Kidney capillary endothelial cell (primary cell): ENCODE results near the gene ACOT13.
"Not testable (repeated sequence)": the region's sequence is repeated elsewhere in the genome, so short reads cannot be mapped to it uniquely, and the experiment has no call there.

Source experiments
- DNase-seq: peaks from one replicate; pipeline ENCODE4 v3.0.0-alpha.2; 2018; ENCODE audit warnings: low spot score

The ACOT13 gene

DNA sequence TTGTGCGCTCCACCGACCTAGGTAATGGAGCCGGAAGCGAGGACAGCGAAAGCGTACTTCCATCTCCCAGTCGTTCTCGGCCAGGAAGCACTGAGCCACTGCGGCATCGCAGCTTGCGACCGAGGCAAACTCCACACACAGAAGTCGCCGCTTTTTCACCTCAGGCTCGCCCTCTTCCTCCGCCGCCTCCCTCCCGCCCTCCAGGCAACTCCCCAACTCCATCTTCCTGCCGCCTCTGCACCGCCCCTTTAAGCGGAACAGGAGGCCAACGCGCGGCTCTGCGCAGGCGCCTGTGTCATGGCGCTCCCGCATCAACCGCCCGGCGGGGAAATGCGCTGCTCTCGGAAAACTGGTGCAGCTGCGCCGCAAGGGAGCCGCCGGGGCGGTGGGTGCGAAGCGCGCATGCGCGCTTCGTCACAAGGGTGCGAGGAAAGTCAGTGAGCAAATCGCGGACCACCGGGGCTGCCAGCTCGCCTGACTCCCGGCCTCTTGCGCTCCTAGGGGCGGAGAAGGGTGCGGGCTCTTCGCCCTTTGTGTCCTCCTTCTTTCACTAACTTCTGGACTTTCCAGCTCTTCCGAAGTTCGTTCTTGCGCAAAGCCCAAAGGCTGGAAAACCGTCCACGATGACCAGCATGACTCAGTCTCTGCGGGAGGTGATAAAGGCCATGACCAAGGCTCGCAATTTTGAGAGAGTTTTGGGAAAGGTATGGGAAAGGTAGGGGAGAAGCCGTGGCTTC is at the start of gene ACOT13, which contains the start of gene TDP2:
TSS of gene ACOT13 (plus strand) at position 437 of the 737 bp plus-strand sequence. CDS start at position 624, 187 bp downstream.
TSS of gene TDP2 (minus strand) at position 259 of the 737 bp plus-strand sequence. CDS start at position 222, 37 bp downstream.
- peak; percentile 94 for DNase-seq

DNA sequence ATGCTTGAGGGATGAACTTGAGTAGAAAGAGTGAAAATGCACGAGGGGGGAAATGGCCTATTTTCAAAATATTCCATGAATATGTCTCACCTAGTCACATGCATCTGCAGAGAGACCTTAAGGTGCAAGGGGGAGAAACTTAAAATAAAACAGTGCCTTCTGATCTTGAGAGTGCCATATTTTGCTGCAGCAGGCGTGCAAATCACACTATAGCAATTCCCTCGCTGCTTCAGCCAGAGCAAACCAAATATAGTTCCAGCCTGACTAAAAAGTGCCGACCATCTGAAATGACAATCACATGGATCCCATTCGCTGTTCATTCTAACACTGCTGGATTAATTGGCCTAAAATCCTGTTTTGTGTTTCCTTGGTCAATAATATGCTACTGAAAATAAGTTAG is 47.2 kb upstream of the ACOT13 start:
- no peak for DNase-seq

DNA sequence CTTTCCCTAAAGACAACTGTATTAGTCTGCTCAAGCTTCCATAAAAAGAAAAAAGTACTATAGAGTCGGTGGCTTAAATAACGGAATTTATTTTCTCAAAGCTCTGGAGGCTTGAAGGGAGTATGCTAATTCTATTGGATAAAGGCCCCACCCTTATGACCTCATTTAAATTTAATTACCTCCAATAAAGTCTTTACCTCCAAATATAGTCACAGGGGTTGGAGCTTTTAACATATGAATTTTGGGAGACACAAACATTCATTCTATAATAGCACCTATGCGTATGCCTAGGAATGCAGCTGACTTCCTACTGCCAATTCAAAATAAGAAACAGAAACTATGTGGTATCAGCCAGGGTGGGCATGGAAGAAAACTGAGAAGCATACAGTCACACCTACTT is 46.2 kb upstream of the ACOT13 start:
- no peak for DNase-seq

DNA sequence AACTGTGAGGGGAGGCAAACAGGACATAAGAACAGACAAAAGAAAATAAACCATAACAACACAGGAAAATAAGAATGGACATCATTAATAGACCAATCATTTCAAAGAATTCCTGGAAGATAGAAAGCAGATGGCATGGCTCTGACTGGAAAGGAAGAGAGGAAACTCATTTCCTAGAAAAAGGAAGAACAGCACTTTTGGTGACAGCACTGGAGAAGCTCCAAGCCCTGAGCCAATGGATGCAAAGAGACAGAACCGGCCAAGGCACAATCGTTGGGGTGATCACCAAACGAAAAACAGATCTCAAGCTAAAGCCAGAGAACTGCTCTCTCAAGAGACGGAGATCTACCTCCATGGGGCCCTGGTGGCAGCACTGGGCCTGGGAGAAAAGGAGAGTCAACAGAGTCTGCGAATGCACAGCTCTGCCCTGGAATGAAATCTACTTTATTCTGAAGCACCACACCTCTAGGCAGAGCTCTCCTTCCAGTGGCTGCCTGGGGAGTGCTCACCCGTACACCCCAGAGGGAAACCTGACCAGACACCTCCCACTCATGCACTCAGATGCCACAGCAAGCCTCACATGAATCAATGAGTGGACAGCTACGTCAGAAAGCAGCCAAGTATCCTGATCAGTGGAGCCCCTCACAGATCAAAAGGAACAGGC is 45.1 kb upstream of the ACOT13 start:
- no peak for DNase-seq

DNA sequence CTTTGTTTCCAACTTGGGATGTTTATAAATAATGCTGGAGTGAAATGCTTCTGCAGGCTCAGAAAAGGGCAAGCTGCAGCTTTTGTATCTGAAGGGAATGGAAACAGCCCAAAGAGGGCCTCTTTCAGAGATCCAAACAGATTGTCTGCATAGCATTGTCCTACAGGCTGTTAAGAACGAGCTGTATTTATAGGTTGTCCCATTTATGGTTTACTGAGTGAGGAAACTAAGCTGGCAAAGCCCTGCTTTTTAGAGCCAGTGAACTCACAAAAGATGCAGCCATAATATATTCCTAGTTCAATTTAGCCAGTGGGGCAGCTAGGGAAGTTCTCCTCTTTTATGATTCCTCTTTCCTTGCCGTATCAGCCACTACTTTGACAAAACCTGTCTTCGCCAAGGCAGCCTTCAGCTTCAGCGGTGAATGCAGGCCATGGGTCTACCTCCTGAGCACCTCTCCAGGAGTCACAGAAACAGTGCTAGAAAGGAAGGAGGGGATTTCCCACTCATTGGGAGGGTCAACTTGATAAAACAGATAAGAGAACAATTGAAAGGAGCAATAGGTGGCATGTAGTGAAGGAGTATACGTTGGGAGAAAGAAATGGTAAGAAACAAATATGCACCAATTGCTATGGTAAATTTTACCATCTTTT is 35.9 kb upstream of the ACOT13 start:
- DNase-seq = no peak

DNA sequence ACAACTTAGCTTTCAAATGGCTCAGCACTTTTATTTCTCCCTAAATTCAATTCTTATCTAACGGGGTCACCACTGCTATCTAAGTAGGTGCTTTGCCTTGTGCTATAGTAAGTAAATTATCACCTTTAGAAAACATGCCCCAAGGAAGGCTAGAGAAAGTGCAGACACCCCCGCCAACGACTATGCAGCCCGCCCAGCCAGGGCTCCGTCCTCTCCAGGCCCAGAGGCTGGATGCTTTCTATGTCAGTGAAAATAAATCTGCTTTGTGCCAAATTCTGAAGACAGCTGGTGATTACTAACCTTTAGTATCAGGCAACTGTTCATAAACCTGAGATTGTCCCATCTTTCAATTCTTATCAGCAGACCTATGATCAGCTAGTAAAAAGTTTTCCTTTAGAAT is 35.2 kb upstream of the ACOT13 start:
- no peak for DNase-seq

DNA sequence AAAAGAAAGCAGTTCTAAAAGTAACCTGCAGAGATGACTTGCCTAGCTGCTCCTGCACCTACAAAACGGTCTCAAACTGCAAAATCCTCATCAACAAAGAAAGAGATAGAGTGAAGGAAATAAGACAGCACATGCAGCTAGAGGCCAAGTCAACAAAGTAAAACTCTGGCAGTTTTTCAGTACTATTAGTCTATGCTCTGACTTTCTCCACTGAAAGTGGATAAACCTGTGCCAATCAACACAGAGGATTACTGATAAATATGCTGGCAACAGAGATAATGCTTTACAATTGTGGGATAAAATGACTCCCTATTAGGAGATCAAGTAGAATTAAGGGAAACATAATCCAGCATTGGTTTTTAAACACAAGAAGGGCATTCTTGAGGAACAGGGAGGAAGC is 34.3 kb upstream of the ACOT13 start:
- DNase-seq = no peak

DNA sequence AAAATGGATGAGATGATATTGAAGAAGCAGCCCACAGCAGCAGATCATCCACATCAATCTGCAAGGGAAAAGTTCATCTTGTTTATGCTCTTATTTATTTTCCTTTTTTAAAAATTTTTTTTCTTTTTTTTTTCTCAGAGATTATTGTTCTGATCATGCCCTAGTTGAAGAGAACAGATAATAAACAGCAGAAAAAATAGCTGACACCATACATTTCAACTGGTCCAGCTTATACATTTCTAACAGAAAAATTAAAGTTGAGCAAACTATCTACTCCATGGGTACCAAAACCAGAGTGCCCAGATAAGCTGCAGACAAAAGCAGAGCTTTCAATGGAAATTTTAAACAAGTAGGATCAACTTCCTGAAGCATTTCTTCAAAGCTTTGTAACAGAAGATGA is 30.2 kb upstream of the ACOT13 start:
- DNase-seq = no peak

DNA sequence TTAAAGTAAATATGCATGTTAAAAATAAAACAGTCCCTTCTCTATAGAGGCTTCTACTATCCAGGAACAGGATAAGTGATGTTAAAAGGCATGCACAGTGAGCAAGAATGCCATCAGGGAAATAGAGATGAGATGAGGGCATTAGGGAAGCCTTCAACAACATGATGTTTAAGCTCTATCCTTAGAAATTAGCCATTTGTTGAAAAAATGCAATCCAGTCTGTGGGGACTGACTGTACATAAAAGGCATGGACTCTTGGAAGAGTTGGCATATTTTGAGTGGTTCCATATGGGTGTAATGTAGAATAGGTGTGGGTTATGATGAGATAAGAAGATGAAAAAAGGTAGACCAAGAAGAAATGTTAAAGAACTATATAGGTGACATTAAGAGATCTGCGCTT is 26.7 kb upstream of the ACOT13 start:
- DNase-seq = no peak

DNA sequence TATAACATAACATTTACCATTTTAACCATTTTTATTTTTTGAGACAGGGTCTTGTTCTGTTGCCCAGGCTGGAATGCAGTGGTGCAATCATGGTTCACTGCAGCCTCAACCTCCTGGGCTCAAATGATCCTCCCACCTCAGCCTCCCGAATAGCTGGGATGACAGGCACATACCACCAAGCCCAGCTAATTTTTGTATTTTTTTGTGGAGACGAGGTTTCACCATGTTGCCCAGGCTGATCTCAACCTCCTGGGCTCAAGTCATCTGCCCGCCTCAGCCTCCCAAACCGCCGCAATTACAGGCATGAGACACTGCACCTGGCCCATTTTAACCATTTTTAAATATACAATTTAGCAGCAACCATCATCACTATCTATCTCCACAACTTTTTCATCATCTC is 26.2 kb upstream of the ACOT13 start:
- not testable (repeated sequence) for DNase-seq

DNA sequence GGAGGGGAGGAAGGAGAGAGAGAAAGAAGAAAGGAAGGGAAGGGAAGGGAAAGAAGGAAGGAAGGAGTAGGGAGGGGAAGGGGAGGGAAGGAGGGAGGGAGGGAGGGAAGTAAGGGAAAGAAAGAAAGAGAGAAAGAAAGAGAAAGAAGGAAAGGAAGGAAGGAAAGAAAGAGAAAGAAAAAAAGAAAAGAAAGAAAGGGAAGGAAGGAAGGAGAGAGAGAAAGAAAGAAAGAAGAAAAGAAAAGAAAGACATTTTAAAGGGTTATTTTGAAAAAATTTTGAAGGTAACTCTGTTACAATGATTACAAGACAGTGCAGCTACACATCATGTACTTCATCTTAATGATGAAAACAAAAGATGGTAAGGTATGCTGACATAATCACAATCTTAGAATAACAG is 24.8 kb upstream of the ACOT13 start:
- no peak for DNase-seq

DNA sequence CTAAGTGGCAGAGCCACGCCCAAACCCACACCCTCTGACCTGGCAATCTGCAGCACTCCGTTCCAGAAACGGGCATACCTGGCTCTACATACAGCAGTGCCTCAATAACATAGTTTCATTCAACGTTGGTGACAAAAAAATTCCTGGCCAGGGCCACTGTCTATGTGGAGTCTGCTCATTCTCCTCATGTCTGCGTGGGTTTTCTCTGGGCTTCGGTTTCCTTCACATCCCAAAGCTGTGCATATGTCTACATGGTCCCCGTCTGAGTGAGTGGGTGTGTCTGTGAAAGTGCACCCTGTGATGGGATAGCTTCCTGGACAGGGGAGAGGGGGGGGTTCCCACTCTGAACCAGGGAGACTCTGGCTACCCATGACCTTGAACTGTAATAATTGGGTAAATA is 23.0 kb upstream of the ACOT13 start:
- DNase-seq = no peak

DNA sequence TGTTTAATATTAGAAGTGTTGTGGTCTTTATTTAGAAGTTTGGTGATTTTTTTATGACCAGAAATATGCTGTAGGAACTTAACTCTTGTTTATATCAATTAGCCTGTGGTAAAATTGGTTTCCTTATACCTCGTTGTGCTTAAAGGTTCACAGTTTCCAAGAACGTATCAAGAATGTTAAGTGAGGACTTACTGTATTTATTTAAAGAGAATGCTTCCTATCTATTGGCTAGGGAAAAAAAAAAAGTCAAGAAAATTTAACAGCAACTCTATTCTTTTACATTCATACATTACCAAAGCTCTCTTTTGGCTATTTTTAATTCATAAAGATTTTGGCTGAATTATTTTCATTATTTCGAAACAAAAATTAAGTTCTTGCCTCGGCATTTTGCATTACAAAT is 22.5 kb upstream of the ACOT13 start:
- DNase-seq = no peak

DNA sequence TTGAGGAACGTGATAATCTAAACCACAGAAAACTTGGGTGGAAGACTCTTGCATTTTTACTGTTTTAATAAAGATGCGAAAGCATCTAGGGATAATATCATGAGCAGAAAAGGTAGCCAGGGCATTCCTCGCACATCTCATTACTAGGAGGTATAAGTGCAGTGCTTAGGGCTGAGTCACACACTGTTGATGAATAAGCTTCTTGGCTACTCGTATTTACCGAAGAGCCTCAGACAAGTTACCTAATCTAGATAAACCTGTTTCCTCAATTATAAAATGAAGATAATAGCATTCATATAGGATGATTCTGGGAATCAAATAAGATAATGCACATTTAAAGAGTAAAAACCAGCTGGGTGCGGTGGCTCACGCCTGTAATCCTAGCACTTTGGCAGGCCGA is 20.1 kb upstream of the ACOT13 start:
- DNase-seq = no peak

DNA sequence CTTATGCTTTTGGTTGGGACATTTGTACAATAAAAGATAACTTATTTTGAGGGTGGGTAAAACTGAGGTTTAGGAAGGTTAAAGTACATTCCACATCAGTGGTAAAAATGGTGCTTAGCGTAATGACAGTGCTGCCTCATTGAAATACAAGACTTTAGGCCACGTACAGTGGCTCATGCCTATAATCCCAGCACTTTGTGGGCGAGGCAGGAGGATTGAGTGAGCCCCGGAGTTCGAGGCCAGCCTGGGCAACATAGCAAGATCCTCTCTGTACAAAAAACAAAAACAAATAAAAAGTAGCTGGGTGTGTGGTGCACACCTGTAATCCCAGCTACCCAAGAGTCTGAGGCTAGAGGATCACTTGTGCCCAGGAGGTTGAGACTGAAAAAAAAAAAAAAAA is 18.6 kb upstream of the ACOT13 start:
- DNase-seq = no peak

DNA sequence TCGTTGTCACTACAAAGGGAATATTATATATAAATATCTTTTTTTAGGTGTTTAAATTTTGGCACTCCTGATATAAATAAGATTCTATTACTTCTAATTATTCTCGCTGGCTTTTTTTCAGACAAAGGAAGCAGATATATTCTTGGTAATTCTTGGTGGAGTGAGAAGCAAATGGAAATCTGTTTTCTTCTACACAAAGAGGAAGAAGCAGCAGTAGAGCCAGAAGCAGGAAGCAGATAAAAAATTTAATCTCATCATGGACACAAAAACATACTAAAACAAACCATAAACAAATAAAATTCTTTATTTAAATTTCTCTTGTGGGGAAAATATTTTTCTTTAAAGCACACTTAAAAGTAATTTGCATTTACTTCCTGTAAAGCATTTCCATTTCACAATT is 17.2 kb upstream of the ACOT13 start:
- DNase-seq = no peak

DNA sequence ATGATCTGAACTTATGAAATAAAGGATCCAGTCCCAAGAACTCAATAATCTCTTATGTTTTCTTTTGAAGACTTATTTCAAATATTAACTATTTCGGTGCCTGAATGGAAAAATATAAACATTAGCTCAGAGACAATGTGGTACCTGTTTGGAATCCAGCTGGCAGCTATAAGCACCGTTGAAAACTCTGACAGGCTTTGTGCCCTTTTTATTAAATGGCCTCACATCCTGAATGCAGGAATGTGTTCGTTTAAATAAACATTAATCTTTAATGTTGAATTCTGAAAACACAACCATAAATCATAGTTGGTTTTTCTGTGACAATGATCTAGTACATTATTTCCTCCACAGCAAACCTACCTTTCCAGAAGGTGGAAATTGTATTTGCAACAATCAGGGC is 16.5 kb upstream of the ACOT13 start:
- no peak for DNase-seq

DNA sequence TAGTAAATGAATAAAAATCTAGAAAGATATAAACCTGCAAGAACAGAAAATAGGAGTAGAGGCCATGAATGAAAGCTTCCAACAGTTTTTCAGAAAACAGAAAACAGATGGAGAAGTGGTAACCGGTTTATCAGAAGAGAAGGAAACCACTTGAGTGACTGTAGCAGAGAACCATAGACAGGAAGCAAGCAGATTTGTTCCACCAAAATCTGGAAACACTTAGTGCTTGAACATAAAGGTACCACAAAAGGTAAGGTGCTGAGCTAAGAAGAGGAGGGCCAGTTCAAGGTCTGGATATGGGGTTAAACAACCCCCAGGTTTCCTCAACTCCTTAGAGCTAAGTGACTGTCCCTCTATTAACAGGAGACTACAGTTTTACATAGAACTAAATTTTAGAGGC is 11.7 kb upstream of the ACOT13 start:
- no peak for DNase-seq

DNA sequence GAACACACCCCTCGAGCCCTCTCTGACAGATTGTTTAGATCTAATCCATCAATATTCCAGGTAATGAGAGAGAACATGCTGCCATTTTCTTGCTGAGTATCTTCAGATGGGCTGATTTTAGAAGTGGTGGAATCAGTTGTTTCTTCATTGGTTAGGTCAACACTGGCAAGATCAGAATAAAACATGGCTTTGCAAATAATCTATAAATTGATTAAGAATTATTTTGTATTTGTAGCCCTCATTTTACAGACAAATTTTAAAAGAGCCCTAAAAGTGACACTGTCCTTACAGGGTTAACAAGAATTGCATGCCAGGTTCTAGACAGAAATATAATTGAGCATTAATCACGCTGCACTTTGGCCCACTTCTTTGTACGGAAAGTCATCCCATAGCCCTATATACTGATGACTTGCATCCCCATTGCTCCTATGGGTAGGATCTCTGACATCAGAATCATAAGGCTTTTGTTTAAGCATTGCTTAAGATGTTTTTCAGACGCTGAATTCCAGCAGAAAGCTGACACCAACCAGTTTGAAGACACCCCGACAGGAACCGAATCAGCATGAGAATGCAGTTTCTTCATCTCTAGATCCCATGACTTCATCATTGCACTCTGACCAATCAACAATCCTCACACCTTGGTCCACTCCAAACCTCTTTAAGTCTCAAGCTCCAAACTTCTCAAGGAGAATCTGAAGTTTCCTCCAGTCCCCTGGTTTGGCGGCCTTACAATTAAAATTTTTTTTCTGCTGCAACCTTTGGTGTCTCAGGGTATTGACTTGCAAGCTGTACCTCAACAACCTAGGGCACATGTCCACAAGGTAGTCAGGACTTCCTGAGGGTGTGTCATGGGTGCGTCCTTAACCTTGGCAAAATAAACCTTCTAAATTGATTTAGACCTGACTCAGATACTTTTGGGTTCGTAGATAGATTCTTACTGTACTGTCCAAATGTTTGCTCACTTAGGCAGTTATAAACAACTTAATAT is 8.0 kb upstream of the ACOT13 start:
- DNase-seq = no peak

DNA sequence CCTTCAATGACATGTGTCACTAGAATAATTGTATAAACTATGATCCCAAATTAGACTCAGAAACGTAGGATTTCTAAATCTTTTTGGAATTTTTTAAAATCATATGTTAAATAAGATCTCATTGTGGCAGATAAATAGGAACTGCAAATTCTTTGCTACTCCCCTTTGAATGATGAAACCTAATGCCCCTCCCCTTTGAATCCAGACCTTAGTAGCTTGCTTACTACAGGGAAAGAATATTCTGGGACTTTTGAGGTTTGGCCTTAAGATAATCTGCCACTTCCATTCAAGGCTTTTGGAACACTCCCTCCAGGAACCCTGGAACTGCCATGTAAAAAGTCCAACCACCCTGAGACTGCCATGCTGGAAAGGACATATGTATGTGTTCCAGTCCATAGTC is 7.3 kb upstream of the ACOT13 start:
- DNase-seq = no peak

DNA sequence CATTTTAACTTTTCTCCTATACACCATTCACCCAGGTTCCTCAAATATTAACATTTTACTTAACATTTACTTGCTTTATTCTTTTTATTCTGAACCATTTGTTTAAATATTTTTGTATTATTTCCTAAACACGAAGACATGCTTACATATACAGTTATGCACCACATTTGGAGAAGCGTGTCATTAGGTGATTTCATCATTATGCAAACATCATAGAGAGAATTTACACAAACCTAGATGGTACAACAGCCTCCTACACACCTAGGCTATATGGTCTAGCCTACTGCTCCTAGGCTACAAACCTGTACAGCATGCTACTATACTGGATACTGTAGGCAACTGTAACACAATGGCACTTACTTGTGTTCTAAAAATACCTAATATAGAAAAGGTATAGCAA is 6.8 kb upstream of the ACOT13 start:
- DNase-seq = no peak

DNA sequence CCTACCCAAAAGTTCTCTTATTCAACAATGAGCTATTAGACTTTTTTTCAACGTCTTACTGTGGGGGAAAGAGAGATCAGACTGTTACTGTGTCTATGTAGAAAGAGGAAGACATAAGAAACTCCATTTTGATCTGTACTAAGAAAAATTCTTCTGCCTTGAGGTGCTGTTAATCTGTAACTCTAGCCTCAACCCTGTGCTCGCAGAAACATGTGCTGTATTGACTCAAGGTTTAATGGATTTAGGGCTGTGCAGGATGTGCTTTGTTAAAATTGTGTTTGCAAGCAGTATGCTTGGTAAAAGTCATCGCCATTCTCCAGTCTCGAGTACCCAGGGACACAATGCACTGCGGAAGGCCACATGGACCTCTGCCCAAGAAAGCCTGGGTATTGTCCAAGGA is 5.1 kb upstream of the ACOT13 start:
- DNase-seq = not testable (repeated sequence)
